ENCODE measurements around the gene P2RX5. TPM values are rescaled to one million over a fixed set of nuclear protein-coding genes. Genes with fewer than 3 reads are reported as not detected.
A peak's percentile ranks its signal among the peaks of the same experiment; 100 is the strongest.
"Not testable (repeated sequence)": the region's sequence is repeated elsewhere in the genome, so short reads cannot be mapped to it uniquely, and the experiment has no call there.

Gene P2RX5
- total RNA-seq, 6 donors from 2014 or later = 0.46 to 15.7 (median 2.5) TPM; not detected in 1

DNA sequence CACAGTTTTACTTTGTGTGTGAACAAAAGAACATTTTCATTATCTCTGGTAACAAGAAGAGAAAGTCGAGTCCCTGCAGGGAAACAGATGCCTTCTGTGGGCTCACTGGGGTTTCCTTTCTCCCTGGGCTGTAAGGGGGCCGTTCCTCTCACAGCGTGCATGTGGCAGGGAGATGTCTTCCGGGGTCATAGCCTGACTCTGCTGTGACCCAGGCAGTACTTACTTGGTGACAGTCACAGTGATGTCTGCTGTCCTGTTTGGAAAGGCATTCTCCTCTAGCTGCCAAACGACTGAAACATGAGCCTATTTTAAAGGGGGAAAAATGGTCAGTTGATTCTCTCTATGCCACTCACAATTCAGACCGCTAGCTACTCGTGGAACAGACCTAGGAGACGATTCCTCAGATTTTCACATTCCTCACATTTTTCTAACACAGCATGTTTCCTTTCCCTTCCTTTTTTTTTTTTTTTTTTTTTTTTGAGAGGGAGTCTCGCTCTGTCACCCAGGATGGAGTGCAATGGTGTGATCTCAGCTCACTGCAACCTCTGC, 35.0 kb upstream of the P2RX5 start:
- ATAC-seq (ENCODE audit: low FRiP score in 2 of 2) = no peak
- no peaks in the 10 kb centered on the region for H3K27me3 ChIP-seq

DNA sequence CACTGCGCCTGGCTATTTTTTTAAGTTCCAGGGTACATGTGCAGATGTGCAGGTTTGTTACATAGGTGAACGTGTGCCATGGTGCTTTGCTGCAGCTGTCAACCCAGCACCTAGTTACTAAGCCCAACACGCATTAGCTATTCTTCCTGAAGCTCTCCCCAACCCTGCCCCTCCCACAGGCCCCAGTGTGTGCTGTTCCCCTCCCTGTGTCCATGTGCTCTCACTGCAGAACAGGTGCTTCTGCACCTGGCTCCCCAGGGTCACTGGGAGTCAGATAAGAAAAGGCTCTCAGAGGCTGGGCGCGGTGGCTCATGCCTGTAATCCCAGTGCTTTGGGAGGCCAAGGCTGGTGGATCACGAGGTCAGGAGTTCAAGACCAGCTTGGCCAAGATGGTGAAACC, 33.9 kb upstream of the P2RX5 start:
- 88 to 100% methylated on average over 1 to 6 of the region's 6 CpGs for WGBS, 2 donors
- Histone ChIP-seq H3K4me3 (no peak overlapping the region), H3K4me1 (peaks cover 0 to 4% (median 2%) of the 10 kb centered on the region in 4 donors), H3K36me3 (no peaks in the 10 kb centered on the region), H3K27ac (no peak overlapping the region), H3K9me3 (no peaks in the 10 kb centered on the region), H3K27me3 (no peaks in the 10 kb centered on the region)
- ATAC-seq (ENCODE audit: low FRiP score in 2 of 2) (no peak), DNase-seq (no peak)
- TF ChIP-seq EP300 (IDR thresholded peaks at IDR 0.05) = no peak
- TF ChIP-seq, protein P1, sequence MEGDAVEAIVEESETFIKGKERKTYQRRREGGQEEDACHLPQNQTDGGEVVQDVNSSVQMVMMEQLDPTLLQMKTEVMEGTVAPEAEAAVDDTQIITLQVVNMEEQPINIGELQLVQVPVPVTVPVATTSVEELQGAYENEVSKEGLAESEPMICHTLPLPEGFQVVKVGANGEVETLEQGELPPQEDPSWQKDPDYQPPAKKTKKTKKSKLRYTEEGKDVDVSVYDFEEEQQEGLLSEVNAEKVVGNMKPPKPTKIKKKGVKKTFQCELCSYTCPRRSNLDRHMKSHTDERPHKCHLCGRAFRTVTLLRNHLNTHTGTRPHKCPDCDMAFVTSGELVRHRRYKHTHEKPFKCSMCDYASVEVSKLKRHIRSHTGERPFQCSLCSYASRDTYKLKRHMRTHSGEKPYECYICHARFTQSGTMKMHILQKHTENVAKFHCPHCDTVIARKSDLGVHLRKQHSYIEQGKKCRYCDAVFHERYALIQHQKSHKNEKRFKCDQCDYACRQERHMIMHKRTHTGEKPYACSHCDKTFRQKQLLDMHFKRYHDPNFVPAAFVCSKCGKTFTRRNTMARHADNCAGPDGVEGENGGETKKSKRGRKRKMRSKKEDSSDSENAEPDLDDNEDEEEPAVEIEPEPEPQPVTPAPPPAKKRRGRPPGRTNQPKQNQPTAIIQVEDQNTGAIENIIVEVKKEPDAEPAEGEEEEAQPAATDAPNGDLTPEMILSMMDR (IDR thresholded peaks at IDR 0.05) = no peak
- no peak for TF ChIP-seq POLR2A (IDR thresholded peaks at IDR 0.05)
- no peak for TF ChIP-seq POLR2AphosphoS5 (IDR thresholded peaks at IDR 0.05)

More for the DNA sequence above, 35.0 kb upstream of the P2RX5 start:
- Histone ChIP-seq H3K27ac (no peak overlapping the region), H3K9me3 (no peaks in the 10 kb centered on the region), H3K4me3 (no peak overlapping the region), H3K4me1 (peaks cover 0 to 4% (median 0%) of the 10 kb centered on the region in 4 donors), H3K36me3 (no peaks in the 10 kb centered on the region)
- DNase-seq = no peak
- WGBS, 2 donors = 50 to 59% methylated on average over 9 of the region's 9 CpGs
- TF ChIP-seq POLR2AphosphoS5 (IDR thresholded peaks at IDR 0.05) = no peak
- TF ChIP-seq POLR2A (IDR thresholded peaks at IDR 0.05) = no peak
- TF ChIP-seq EP300 (IDR thresholded peaks at IDR 0.05) = no peak
- TF ChIP-seq, protein P1 (IDR thresholded peaks at IDR 0.05) = no peak

DNA sequence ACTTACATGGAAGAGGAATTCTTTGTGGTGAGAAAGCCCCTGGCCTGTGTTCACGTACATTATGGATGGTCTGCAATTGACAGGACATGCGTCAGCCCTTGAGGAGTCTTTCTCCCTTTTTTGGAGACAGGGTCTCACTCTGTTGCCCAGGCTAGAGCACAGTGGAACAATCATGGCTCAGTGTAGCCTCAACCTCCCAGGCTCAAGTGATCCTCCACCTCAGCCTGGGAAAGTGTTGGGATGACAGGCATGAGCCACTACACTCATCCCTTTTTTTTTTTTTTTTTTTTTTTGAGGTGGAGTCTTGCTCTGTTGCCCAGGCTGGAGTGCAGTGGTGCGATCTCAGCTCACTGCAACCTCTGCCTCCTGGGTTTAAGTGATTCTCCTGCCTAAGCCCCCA, 32.1 kb upstream of the P2RX5 start:
- not testable (repeated sequence) for H3K4me3 ChIP-seq; DNase-seq; H3K36me3 ChIP-seq; ATAC-seq (ENCODE audit: low FRiP score in 2 of 2); H3K27me3 ChIP-seq; H3K9me3 ChIP-seq; H3K27ac ChIP-seq
- H3K4me1 ChIP-seq = peaks cover 7 to 16% (median 11%) of the 10 kb centered on the region in 4 donors
- 98 to 100% methylated on average over 3 of the region's 3 CpGs for WGBS, 2 donors

DNA sequence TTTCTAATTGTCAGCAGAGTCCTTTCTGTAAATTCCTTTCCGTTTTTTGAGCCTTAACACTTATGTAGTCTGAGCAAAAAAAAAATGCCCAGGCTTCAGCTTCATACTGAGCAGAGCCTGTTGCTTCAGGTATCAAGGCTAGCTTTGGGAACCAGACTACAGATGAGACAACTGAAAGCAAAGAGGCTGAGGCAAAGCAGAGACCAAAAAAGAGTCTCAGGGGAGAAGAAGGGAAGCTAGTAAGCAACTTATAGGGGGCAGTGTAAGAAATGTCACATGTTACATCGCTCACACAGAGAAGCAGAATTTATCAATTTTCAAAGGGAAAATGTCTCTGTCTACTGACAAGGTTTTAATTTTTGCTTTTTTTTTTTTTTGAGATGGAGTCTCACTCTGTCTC, 31.1 kb upstream of the P2RX5 start:
- H3K4me1 ChIP-seq = peaks cover 15 to 27% (median 19%) of the 10 kb centered on the region in 4 donors
- DNase-seq = no peak
- no peaks in the 10 kb centered on the region for H3K36me3 ChIP-seq
- no peak overlapping the region for H3K27ac ChIP-seq
- WGBS, 2 donors = 71 to 85% methylated on average over 2 of the region's 2 CpGs
- ATAC-seq (ENCODE audit: low FRiP score in 2 of 2) = no peak
- no peaks in the 10 kb centered on the region for H3K9me3 ChIP-seq
- TF ChIP-seq POLR2AphosphoS5 (IDR thresholded peaks at IDR 0.05) (no peak), POLR2A (IDR thresholded peaks at IDR 0.05) (no peak), EP300 (IDR thresholded peaks at IDR 0.05) (no peak)
- TF ChIP-seq, protein P1 (IDR thresholded peaks at IDR 0.05) = no peak
- H3K4me3 ChIP-seq = no peak overlapping the region
- H3K27me3 ChIP-seq = no peaks in the 10 kb centered on the region

DNA sequence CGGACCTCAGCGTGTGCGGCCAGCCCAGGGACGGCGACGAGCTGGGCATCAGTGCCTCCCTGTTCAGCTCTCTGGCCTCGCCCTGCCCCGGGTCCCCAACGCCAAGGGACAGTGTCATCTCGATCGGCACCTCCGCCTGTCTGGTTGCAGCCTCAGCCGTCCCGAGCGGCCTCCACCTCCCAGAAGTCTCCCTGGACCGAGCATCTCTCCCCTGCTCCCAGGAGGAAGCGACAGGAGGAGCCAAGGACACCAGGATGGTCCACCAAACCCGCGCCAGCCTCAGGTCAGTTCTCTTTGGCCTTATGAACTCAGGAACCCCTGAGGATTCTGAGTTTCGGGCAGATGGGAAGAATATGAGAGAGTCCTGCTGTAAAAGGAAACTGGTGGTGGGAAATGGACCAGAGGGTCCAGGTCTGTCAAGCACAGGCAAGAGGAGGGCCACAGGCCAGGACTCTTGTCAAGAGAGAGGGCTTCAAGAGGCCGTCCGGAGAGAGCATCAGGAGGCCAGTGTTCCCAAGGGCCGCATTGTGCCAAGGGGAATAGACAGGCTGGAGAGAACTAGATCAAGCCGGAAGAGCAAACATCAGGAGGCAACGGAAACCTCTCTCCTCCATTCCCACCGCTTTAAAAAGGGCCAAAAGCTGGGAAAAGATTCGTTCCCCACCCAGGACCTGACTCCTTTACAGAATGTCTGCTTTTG, 28.6 kb upstream of the P2RX5 start:
- H3K4me1 ChIP-seq = peaks cover 32 to 48% (median 38%) of the 10 kb centered on the region in 4 donors
- H3K27me3 ChIP-seq = no peaks in the 10 kb centered on the region
- H3K4me3 ChIP-seq = peak overlapping the region; percentile 72 to 95 (median 90)
- no peak for ATAC-seq (ENCODE audit: low FRiP score in 2 of 2)
- WGBS, 2 donors = 23 to 43% methylated on average over 14 to 21 of the region's 27 CpGs
- peaks cover 0 to 4% (median 0%) of the 10 kb centered on the region in 4 donors for H3K36me3 ChIP-seq
- DNase-seq = no peak
- TF ChIP-seq POLR2AphosphoS5 (IDR thresholded peaks at IDR 0.05) (no peak), POLR2A (IDR thresholded peaks at IDR 0.05) (no peak), EP300 (IDR thresholded peaks at IDR 0.05) (no peak)
- TF ChIP-seq, protein P1 (IDR thresholded peaks at IDR 0.05) = no peak
- H3K9me3 ChIP-seq = no peaks in the 10 kb centered on the region
- peak overlapping the region in 2 of 4 donors; percentile 94 to 95 for H3K27ac ChIP-seq

Data from upper lobe of left lung (tissue), 6 donors.